GM19240 (cell line): ENCODE data around the gene PYHIN1.
"Not testable (repeated sequence)": the region's sequence is repeated elsewhere in the genome, so short reads cannot be mapped to it uniquely, and the experiment has no call there.

ENCODE experiments used
- DNase-seq: peaks from one replicate; pipeline ENCODE4 v3.0.0; 2011; ENCODE audit warnings: low spot score; ENCODE audit not compliant: insufficient read length

The PYHIN1 gene

DNA sequence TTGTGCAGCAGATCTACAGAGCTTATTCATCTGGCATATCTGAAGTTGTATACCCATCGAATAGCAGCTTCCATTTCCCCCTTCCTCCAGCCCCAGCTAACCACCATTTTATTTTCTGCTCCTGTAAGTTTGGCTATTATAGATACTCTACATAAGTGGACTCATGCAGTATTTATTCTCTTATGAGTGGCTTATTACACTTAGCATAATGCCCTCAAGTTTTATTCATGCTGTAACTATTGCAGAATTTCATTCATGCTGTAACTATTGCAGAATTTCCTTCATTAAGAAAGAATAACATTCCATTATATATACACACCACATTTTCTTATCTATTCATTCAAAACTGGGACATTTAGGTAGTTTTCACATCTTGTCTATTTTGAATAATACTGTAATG lies 47.9 kb downstream of the PYHIN1 start:
- no peak for DNase-seq

DNA sequence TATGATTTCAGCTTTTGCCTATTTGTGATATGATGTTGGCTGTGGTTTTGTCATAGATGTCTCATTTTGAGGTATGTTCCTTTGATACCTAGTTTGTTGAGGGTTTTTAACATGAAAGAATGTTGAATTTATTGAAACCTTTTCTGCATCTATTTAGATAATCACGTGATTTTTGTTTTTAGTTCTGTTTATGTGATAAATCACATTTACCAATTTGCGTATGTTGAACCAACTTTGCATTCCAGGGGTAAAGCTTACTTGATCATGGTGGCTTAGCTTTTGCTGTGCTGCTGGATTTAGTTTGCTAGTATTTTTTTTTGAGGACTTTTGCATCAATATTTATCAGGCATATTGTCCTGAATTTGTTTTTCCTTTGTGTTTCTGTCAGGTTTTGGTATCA lies 51.9 kb downstream of the PYHIN1 start:
- DNase-seq = no peak

DNA sequence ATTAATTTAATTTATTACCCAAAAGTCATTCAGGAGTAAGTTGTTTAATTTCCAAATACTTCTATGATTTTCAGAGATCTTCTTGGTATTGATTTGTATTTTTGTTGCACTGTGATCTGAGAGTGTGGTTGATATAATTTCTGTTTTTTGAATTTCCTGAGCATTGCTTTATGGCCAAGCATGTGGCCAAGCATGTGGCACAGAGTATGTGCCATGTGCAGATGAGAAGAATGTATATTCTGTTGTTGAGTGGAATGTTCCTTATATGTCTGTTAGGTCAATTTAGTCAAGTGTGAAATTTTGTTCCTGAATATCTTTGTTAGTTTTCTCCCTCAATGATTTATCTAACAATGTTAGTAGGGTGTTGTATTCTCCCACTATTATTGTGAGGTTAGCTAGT lies 53.0 kb downstream of the PYHIN1 start:
- DNase-seq = no peak

DNA sequence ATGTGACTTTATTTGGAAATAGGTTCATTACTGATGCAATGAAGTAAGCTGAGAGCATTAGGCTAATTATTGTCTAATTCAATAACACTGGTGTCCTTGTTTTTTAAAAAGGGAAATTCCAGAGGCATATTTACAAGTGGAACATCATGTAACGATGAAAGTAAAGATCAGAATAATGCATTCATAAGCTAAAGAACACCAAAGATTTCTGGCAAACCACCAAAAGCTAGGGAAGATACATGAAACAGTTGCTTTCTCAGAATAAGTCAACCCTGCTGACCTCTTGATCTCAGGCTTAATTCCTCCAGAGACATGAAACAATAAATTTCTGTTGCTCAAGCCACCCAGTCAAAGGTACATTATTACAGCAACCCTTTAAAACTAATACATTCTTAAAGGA lies 58.1 kb downstream of the PYHIN1 start:
- no peak for DNase-seq

DNA sequence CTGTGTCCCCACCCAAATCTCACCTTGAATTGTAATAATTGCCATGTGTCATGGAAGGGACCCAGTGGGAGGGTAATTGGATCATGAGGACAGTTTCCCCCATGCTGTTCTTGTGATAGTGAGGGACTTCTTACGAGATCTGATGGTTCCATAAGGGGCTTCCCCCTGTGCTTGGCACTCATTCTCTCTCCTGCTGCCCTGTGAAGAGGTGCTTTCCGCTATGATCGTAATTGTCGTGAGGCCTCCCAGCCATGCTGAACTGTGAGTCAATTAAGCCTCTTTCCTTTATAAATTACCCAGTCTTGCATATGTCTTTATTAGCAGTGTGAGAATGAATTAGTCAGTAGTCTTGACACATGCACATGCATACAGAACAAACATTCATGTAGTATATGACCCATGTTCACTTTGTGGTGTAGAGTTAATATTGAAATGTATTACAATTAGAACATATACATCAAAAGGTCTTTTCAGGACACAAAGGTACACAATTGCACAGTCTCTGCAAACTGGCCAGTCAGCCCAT lies 61.5 kb downstream of the PYHIN1 start:
- no peak for DNase-seq

DNA sequence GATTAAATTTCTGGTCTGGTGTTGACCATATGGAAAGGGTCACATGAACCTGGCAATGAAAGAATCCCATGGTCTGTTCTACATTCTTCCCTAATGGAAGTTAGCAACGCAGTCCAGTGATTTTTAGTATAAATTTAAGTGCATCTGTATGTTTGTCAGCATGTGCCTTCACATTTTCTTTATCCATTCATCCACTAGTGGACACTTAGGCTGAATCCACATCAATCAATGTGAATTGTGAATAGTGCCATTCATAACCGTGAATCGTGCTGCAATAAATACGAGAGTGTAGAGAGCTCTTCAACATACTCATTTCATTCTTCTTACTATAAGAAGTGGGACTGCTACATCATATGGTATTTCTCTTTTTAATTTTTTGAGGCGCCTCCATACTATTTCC lies 65.6 kb downstream of the PYHIN1 start:
- DNase-seq = no peak

DNA sequence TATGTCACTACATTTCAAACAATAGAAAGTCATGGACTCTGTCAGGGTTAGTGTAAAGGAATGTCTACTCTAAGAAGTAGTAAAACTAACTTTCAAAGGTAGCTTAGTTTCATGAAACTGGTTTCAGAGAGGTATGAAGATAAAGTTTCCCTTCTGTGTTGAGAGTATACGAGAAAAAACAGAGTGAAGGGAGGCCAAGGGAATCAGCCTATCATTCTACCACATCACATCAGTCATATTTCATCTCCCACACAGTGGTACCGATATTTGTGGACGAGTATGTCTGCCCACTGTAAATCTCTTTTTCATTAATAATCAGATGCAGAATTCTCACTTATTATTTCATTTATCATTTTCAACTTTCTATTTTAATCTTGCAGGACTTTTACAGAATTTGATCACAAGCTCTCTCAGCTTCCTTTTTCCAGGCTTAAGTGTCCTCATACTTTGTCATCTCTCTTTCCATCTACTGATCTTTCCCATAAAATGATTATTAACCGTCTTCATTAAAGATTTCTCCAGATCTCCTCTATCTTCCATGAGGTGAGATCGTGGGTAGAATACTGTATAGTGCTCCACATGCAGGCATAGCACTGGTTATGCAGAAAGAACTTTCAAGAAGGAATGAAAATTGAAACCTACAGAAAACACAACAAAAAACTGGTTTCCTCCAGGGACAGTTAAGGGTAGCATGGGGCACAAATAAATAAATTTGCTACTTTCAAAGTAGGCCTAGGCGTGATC lies 66.9 kb downstream of the PYHIN1 start:
- no peak for DNase-seq

DNA sequence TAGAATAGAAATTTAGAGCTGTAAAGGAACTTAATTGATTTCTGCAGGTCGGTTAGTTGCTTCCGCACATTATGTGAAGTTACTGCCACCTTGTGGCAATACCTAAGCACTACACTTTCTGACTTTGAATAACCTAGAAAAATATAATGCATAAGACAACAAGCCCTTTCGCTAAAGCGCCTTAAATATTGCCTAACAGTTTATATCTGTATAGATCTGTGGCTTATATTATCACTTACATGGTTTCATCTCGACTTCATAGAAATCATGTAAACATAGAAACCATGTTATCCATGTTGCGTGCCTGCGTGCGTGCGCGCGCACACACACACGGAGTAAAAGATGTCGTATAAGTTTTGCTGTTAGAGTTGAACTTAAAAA lies 67.4 kb downstream of the PYHIN1 start:
- no peak for DNase-seq

DNA sequence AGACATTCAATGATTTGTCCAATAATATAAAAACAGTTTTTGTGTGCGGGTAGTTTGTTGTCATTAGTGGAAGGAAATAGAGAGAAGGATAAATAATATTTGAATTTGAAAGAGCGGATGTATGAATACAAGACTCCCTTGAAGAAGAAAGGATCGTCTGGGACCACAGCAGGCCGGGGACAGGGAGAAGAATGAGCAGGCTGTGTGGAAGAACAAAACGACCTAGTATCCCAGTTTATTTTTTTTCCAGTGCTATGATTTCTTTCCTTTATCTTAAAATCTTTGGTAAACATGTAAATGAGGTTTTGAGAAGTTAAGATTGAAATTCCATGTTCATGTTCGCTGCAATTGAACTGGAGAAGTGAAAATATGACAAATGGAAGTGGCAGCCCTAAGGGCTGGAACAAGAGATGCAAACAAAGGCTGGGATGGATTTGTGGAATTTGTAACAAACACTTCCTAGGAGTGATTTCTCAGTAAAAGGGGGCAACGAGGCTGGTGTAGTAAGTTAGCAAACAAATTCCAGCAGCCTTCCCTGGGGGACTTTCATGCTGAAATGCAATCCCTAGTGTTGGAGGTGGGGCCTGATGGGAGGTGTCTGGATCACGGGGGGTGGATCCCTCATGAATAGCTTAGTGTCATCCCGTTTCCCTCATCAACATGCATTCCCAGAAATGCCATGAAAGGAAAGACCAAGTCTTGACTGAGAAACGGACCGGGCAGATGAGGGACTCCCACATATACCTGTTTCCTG lies 68.1 kb downstream of the PYHIN1 start:
- no peak for DNase-seq

DNA sequence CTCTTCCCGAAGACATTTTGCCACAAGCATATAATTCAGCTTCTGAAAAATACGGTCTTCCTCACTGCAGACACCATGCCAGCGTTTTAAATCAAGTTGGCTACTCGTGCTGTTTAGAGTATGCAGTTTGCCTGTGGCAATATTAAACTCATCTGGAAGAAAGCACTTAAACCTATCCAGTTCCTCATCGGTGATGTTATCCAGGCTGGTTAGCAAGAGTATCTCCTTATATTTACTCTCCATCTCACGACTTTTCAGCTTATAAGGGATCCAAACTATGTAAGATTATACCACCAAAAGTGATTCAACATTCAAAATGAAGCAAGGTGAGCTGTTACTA lies 68.7 kb downstream of the PYHIN1 start:
- no peak for DNase-seq

DNA sequence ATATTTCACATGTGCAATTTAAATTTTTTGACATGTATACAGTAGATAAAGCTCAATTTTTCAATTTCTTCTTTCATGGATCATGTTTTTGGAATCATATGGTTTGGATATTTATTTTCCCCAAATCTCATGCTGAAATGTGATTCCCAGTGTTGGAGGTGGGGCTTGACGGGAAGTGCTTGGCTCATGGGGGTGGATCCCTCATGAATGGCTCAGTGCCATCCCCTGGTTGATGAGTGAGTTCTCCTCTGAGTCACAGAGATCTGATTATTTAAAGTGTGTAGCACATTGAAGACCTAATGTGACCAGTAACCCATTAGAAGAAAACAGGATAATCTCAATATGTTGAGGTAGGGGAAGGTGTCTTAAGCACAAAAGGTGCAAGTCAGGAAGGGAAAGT lies 69.3 kb downstream of the PYHIN1 start:
- DNase-seq = no peak

DNA sequence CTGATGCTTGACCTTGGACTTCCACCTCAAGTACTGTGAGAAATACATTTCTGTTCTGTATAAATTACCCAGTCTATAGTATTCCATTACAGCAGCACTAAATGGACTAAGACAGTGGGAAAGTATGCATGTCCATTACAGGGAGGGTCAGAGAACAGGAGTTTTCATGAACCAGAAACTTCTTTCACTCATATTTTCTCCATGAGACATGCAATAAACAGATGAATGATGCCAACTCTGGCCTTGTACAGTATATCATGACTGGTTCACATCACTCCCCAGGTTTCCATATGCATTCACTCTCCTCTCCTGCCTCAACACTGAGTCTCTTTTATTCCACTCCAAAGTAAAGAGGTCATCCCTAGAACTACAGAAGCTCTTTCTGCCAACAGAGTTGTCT lies 73.8 kb downstream of the PYHIN1 start:
- no peak for DNase-seq

DNA sequence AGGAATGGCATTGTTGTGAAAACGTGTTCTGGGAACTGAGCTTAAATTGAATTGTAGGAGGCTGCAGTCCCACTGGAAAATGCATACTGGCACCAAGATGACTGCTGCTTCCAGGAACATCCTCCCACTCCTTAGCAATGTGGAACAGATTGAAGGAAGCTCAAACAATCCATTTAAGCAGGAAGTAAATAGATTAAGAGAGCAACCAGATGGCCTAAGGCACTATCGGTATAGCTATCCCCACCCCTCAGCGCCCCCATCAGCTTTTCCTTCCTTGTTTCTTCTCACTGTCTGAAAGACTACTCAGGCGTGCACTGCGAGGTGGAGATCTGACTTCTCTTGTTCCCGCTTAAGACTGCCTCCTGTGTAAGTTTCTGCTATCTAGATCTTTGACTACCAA lies 74.3 kb downstream of the PYHIN1 start:
- no peak for DNase-seq

DNA sequence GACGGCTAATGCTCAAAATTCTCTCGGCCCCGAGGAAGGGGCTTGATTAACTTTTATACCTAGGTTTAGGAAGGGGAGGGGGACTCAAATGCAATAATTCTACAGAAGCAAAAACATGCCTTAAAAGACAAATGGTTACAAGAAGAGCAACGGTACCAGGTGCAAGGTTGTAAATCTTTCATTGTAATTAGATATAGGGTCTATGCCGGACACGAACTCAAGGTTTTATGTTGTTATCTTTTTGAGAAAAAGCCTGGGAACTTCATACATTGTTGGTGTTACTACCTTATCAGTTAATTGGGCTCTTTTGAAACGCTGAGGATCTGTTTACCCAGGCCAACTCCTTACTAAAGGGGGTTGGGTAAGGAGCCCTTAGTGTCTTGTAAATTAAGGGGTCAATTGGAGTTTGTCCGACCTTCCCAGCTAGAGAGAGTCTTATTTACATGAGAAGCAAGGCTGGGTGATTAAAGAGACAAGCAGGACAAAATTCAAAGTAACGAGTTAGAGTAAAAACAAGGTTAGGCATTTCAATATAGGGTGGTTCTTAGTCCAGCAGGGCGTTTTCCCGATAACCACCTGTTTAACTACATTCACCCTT lies 75.0 kb downstream of the PYHIN1 start:
- not testable (repeated sequence) for DNase-seq

DNA sequence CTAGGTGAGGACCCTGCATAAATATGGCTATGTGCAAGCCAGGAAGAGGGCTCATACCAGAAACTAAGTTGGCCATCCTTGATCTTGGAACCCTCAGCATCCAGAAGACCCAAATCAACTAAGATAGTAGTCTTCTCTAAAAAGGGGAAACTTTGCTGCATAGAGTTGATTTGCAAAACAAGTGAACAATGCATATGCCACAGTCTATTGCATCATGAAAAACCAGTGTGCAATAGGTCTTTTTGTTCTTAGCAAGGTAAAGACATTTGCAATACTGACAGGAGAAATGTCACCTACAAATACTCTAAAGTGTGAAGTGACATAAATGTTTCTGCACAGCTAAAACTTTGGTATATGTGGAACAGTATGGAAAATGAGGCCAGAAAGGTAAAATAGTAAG lies 76.4 kb downstream of the PYHIN1 start:
- DNase-seq = no peak

DNA sequence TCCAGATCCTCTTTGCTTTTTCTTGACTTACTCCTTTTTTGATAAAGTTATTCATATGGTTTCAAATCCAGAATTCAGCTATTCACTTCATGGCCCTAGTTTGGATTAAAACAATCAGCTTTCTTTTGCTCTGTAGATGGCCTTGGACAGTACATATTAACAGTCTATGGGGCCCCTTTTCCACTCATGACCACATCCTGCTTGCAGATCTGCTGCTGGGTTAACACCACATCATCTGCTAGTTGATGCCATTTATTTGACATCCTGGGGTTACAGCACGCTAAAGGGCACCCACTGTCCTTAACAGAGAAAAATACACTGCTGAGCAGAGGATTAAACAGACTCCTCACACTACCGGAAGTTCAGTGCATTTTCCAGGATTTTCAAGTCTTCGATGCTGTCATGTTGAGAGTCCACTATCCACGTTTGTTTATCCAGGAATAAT lies 77.4 kb downstream of the PYHIN1 start:
- no peak for DNase-seq

DNA sequence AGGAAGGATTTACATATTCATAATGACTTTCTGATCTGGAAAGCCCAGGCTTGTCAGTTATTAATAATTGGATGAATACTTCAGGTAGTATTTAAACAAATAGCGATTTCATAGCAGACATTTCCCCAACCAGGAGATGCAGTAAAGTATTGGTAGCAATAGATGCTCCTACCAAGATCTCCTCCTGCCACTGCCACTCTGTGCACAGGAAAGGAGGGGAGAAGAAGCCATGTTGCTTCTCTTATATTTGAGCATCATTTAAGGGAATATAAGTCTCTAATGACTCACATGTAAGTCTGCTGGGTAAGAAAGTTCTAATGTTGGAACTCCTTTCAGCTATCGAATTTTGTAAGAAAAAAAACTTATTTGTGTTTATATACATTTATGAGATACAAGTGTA lies 77.9 kb downstream of the PYHIN1 start:
- no peak for DNase-seq

DNA sequence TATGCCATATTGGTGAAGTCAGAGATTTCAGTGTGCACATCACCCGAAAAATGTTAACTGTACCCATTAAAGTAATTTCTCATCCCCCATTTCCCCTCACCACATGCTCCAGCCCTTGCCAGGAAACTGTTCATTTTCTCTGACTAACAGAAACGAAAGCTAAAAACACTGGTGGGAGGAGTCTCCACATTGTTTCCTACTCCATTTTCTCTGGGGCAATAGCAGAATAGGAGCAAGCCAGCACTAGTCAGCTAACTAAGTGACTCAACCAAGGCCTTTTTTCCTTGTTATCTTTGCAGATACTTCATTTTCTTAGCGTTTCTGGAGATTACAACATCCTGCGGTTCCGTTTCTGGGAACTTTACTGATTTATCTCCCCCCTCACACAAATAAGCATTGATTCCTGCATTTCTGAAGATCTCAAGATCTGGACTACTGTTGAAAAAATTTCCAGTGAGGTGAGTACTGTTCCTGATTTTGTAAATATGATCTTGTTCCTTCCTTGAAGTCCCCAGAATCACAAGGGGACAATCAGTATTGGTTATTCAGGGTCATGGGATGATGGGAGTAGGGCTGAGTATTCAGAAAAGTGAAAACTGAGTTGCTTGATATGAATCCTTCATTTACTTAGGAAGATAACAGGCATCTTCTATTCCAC lies 78.5 kb downstream of the PYHIN1 start, which contains the start of gene IFI16:
Gene IFI16 (plus strand): TSS at position 204 of the 658 bp plus-strand sequence. CDS start 4,774 bp downstream, outside the sequence.
- DNase-seq = peak; percentile 33

DNA sequence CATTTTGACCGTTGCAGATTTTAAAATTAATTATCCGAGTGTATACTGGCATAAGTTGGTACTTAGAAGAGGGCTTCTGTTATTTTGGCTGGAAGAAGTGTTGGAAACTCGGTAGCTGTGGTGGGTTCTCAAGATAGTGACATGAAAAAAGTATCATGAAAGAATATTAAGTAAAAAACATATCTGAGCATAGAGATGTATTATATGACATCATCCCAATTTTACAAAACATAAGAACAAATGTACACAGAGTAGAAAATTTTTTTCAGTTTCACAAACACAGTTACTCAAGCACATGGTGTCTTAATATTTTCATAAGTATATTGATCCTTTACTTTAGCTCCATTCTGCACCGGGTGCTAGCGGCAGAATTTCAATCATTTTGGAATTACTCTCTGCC lies 79.0 kb downstream of the PYHIN1 start:
- DNase-seq = no peak

DNA sequence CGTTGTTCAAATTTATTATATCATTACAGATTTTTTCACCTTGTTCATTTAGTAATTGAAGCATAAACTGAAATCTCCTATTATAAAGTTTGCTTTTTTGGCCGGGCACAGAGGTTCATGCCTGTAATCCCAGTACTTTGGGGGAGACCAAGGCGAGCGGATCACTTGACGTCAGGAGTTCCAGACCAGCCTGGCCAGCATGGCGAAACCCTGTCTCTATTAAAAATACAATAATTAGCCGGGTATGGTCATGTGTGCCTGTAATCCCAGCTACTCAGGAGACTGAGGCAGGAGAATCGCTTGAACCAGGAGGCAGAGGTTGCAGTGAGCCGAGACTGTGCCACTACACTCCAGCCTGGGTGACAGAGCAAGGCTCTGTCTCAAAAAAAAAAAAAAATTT lies 79.6 kb downstream of the PYHIN1 start:
- not testable (repeated sequence) for DNase-seq

DNA sequence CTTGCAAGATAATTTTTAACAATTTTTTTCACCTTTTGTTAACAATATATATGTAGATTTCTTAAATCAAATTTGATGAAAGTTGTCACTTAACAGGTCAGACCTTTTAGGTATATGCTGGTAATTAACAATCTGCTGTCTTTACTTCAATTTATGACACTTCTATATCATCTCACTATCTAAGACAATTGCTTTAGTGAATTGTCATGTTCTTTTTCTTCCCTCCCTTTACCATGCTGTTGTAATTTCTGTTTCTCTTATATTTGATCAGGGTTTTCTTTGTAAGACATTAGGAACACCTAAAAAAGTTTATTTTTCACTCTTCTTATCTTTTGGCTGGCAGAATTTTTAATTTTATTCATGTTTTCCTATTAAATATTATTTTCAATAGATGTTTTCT lies 80.4 kb downstream of the PYHIN1 start:
- no peak for DNase-seq

DNA sequence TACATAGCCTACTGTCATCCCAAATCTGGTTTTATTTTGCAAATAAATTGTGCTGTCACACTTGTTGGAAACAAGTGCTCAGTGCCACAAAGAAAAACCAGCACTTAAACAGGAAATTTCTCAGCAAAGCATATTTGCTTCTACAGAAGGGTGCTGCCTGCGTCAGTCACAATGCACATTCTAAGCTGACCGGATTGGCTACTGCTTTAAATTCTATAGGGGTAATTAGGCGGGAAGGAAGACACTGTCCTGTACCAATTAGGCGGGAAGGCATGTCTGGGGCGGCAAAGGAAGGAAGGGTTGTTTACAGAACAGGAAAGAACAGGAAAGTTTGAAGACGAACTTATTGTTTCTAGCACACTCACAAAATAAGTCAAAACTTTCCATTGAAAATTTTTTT lies 81.1 kb downstream of the PYHIN1 start:
- no peak for DNase-seq
